Fibroblast of skin of left biceps (primary cell): ENCODE results near the gene ODC1.

Source experiments
- DNase-seq, 2 experiments: peaks; one replicate each; pipeline ENCODE4 v3.0.0-alpha.2; 2013; ENCODE audit warnings: low read depth in 2 of 2

The ODC1 gene

GRCh38 chr2:10415048-10415447 is 33.1 kb downstream of the ODC1 start:
- DNase-seq, result no peak

- no peak for DNase-seq
Observed at GRCh38 chr2:10414591-10414990, 33.5 kb downstream of the ODC1 start.

GRCh38 chr2:10413991-10414451 is 34.1 kb downstream of the ODC1 start:
- DNase-seq, result no peak

GRCh38 chr2:10413503-10413902 is 34.6 kb downstream of the ODC1 start:
- no peak for DNase-seq

GRCh38 chr2:10412380-10412779 is 35.7 kb downstream of the ODC1 start:
- DNase-seq, result no peak

- DNase-seq, result no peak
Observed at GRCh38 chr2:10411557-10411956, 36.6 kb downstream of the ODC1 start.

GRCh38 chr2:10410823-10411437 is 37.2 kb downstream of the ODC1 start:
- no peak for DNase-seq

- no peak for DNase-seq
Observed at GRCh38 chr2:10410001-10410822, 37.9 kb downstream of the ODC1 start.

GRCh38 chr2:10408649-10409579 is 39.2 kb downstream of the ODC1 start:
- DNase-seq, result no peak

- no peak for DNase-seq
Observed at GRCh38 chr2:10407841-10408648, 40.1 kb downstream of the ODC1 start.

- DNase-seq, result no peak
Observed at GRCh38 chr2:10407432-10407831, 40.7 kb downstream of the ODC1 start.

- no peak for DNase-seq
Observed at GRCh38 chr2:10406491-10407188, 41.5 kb downstream of the ODC1 start.

- DNase-seq, result no peak
Observed at GRCh38 chr2:10406016-10406415, 42.1 kb downstream of the ODC1 start.

GRCh38 chr2:10405448-10405847 is 42.7 kb downstream of the ODC1 start:
- DNase-seq, result peak; percentile 32 to 41

GRCh38 chr2:10404324-10405143 is 43.6 kb downstream of the ODC1 start:
- no peak for DNase-seq

GRCh38 chr2:10402653-10403215 is 45.4 kb downstream of the ODC1 start:
- no peak for DNase-seq

- no peak for DNase-seq
Observed at GRCh38 chr2:10402062-10402585, 46.0 kb downstream of the ODC1 start.

GRCh38 chr2:10400978-10401951 is 46.9 kb downstream of the ODC1 start:
- no peak for DNase-seq
